ENCODE results near the gene JAML.

GRCh38 chr11:118194835-118195627, 29.8 kb downstream of the JAML start:
- TF ChIP-seq CHD1 (IDR thresholded peaks at IDR 0.05; ENCODE audit: low read depth, low read length) (no peak), CTCF (IDR thresholded peaks at IDR 0.05; ENCODE audit: control extremely low read depth in 1 of 3, insufficient read depth in 1 of 3, low read depth in 1 of 3, low read length in 3 of 3) (no peak), EZH2 (IDR thresholded peaks at IDR 0.05; ENCODE audit: low read depth, low read length, severe bottlenecking) (no peak), JUND (IDR thresholded peaks at IDR 0.05; ENCODE audit: low read length) (no peak), HDAC6 (IDR thresholded peaks at IDR 0.05; ENCODE audit: low read depth, low read length) (no peak), SP1 (IDR thresholded peaks at IDR 0.05; ENCODE audit: low read depth, low read length) (no peak)

Measured in H1 (cell line).